D721Med (cell line): ENCODE results near the gene LMOD3.

Experiments used
- DNase-seq: peaks from one replicate; pipeline ENCODE4 v3.0.0; 2011; ENCODE audit warnings: low spot score; ENCODE audit not compliant: insufficient read length
- FAIRE-seq: peaks from 2 replicates; lab custom pipeline; 2011; peaks lifted over from hg19 to GRCh38; lab: Jason Lieb, UNC
- CTCF ChIP-seq: IDR thresholded peaks from 2 replicates; pipeline ENCODE4 v1.5.1; 2012; ENCODE audit warnings: mild to moderate bottlenecking, control low read depth; ENCODE audit not compliant: insufficient read depth; ENCODE audit errors: missing control alignments

The LMOD3 gene

DNA sequence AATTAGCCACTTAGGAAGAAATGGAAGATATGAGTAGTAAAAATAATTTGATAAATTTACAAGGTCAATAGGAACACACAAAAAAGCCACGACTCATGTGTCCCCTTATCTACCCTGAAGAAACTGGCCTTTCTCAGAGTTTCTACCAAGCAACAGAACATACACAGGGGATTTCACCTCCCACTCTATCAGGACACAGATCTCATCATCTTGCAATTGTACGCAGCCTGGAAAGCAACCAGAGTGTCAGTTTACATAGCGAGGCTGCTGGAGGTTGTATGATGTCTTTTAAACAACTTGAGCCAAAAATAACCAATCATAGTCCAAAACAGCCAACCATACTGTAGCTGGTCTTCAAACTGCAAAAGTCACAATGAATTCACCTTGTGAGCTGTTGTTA lies 19.7 kb upstream of the LMOD3 start:
- no peak for FAIRE-seq
- TF ChIP-seq CTCF: no peak
- DNase-seq: no peak

DNA sequence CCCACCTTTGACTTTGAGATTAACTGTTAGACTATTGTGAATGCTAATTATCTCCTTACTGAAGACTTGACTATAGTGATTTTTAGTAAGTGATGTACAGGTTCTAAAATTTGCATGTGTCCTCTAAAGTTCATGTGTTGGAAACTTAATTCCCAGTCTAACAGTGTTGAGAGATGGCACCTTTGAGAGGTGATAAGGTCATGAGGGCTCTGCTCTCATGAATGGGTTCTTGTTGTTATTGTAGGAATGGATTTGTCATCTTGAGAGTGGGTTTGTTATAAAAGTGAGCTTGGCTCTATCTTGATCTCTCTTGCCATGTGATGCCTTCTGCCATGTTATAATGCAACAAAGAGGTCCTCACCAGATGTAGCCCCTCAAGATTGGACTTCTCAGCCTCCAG lies 18.9 kb upstream of the LMOD3 start:
- no peak for DNase-seq
- no peak for FAIRE-seq

DNA sequence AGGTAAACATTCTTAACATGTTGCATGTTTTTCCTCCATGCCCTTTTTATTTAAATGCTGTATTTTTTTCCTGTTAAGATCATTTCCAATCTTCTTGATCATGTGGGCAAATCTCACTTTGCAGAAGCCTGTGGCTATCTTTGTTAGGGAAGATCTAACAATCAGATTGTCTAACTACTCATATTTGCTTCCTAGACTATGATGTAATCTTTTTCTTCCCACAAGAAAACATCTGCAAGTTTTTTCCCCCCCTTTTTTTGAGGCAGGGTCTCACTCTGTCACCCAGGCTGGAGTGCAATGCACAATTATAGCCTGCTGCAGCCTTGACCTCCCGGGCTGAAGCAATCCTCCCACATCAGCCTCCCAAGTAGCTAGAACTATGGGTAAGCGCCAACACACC lies 15.0 kb upstream of the LMOD3 start:
- FAIRE-seq: no peak
- no peak for DNase-seq
- no peak for TF ChIP-seq CTCF

More for the DNA sequence above, 18.9 kb upstream of the LMOD3 start:
- no peak for TF ChIP-seq CTCF

- no peak for FAIRE-seq
These were observed 14.6 kb upstream of the LMOD3 start for GRCh38 chr3:69137005-69137404.

GRCh38 chr3:69130689-69131088 lies 8.3 kb upstream of the LMOD3 start:
- FAIRE-seq (no peak), DNase-seq (no peak)
- no peak for TF ChIP-seq CTCF

More at GRCh38 chr3:69137005-69137404, 14.6 kb upstream of the LMOD3 start:
- DNase-seq: no peak
- TF ChIP-seq CTCF: no peak

GRCh38 chr3:69129531-69129930 lies 7.1 kb upstream of the LMOD3 start:
- TF ChIP-seq CTCF: no peak
- FAIRE-seq (no peak), DNase-seq (no peak)

DNA sequence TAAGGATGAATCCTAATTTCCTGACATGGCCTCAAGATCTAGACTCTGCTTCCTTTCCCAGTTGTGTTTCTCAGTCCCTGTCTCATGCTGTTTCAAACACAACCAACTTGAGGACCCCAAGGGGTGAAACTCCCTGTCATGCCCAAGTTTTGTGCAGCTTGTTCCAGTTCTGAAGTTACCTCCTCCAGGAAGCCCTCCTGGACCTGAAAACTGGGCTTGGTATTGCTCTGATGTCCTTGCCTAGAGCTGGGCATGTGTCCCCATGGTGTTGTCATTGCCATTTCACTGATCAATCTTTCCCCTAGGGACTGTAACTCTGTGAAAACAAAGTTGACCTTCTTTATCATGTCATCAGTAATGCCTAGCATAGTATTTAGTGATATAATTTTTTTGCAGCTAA lies 6.1 kb upstream of the LMOD3 start:
- DNase-seq: no peak
- no peak for FAIRE-seq
- TF ChIP-seq CTCF: no peak
